NCI-H187 (cell line): ENCODE results near the gene OR1S1.
"Not testable (repeated sequence)": the region's sequence is repeated elsewhere in the genome, so short reads cannot be mapped to it uniquely, and the experiment has no call there.

Experiments used
- DNase-seq, 2 experiments: peaks; one replicate each; lab custom pipeline; 2025; lab: John Stamatoyannopoulos, UW

OR1S1 gene

DNA sequence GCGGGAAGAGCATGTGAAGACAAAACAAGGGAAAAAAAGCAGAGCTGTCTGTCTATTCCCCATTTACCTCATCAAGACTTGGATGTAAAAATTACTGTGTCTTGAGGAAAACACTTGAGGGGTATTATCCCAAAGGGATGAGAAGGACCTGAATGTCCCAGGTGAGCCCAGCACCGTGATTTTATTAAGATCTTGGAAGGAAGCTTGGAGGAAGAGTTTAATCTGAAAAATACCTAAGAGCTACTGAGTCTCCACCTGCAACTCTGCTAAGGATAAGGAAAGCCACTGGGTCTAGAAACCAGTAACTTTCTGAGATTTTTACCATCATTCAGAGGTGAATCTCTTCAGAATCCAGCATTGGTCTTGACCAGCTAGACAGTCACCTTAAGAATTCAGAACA is at the start of gene OR1S1:
Gene OR1S1 (plus strand): TSS at position 301 of the 400 bp plus-strand sequence.
- DNase-seq = not testable (repeated sequence)

GRCh38 chr11:58164389-58164788 is 48.1 kb upstream of the OR1S1 start:
- DNase-seq = no peak

DNA sequence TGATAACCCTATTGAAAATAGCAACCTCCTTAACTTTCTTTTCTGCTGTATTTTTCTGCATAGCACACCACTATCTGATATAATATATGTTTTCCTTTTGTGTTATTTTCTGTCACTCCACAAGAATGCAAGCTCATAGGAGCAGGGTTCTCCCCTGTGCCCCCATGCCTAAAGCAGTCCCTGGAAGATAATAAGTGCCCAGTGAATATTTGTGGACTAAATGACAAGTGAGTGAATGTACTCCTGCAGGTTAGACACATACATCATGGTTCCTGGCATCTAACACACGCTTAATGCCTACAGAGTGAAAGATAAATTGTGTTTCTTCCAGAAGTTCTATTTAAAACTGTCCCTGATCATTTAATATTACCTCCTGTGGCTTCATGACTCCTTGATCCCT is 47.5 kb upstream of the OR1S1 start:
- no peak for DNase-seq

- no peak for DNase-seq
Measured at GRCh38 chr11:58165504-58166106, 46.9 kb upstream of the OR1S1 start.

GRCh38 chr11:58177409-58178054 is 35.0 kb upstream of the OR1S1 start:
- no peak for DNase-seq

GRCh38 chr11:58178444-58178843 is 34.1 kb upstream of the OR1S1 start:
- DNase-seq = no peak

GRCh38 chr11:58179648-58180047 is 32.9 kb upstream of the OR1S1 start:
- no peak for DNase-seq

DNA sequence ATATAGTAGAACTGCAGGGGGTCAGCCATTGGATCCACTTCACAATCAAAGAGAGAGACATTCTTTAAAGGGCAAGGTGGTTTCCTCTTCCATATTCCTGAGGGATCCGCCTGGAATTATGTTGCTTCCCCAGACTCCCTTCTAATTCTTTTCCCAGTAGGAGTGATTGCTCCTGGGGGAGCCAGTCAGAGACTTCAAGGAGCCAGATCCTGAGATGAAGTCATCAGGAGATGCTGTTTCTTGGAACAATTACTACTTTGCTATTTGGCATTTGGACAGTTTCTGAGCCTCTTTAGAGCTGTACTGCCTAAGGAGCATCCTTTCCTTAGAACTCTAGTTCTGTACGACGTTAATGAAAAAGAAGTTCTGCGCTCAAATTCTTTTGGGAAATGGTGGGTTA is 25.6 kb upstream of the OR1S1 start:
- no peak for DNase-seq

DNA sequence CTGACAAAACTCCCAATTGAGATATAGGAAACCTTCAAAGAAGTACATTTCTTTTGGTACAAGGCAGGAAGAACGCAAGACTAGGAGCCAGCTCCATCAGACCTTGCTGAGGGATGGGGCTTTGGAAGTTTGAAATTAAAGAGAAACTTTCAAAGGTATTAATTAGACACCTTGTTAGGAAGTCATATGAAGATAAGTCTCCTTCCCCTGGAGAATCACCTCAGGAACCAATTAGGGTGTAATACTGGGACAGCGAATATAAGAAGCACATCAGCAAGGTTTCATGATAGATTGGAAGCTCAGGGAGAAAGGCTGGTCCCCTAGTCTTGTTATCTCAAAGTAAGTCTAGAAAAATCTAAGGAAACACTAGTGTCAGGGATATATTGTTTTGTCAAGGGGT is 23.8 kb upstream of the OR1S1 start, which contains the start of gene OR9Q2:
Gene OR9Q2 (plus strand): TSS at position 301 of the 400 bp plus-strand sequence. CDS start 1,421 bp downstream, outside the sequence.
- DNase-seq = no peak

DNA sequence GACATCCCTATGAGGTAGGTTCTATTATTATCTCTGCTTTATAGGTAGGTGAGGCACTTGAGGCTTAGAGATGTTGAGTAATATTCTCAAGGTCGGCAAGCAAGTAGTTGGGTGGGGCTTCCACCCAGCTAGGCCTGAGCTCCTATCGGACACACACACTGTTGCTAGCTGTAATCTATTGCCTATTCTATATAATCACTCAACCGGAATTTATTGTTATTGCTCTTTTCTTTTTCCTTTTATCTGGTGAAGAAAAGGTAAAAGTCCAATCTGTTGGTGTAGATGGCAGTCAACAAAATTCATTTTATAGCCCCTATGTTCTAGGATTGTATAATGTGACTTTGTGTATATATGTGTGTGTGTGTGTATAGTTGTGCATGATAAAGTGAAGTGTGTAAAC is 20.3 kb upstream of the OR1S1 start:
- no peak for DNase-seq

DNA sequence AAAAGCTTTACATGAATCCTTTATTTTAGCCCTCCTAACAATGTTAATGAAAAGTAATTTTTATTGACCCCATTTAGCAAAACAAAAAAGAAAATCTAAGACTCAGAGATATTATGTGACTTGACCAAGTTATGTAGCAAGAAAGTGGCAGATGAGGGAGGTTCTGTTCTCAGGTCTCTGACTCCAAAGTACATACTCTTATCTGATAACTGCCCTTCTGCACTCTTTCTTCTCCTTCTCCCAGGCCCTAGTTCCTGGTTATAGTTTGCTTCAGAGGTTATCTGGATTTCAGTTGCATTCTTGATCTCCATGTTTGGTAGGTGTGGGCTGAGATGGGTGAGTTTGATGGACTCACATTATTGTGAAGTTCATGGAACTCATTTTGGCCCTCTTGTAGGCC is 19.1 kb upstream of the OR1S1 start:
- no peak for DNase-seq

DNA sequence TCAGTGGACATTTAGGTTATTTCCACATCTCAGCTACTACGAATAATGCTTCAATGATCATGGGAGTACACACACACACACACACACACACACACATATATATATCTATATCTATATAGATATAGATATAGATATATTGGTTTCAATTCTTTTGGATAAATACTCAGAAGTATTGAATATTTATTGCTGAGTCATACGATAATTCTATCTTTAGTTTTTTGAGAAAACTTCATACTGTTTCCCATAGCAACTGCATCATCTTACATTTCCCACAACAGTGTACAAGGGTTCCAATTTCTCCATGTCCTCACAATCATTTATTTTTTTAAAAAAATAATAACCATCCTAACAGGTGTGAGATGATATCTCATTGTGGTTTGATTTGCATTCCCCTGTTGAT is 16.6 kb upstream of the OR1S1 start:
- DNase-seq = no peak

- no peak for DNase-seq
Measured at GRCh38 chr11:58199271-58199670, 13.2 kb upstream of the OR1S1 start.

DNA sequence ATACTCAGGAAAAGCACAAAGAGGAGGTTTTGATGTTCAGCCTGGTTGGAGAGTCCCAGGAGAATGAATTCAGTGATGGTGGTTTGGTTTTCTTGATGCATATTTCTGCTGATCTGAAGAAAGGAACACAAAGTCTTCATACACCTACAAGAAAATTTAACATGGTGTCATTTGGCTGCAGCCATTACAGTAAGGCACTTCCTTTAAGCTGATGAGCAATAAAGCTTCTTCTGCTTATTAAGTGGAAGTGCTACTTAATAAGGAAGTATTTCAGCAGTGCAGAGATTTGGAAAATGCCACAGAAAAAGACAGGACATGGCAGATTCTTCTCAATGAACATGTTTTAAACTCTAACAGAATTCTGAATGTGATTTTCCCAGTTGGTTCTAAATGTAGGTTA is 8.5 kb upstream of the OR1S1 start, which contains the start of gene OR1S2:
Gene OR1S2 (minus strand): TSS at position 101 of the 400 bp plus-strand sequence. CDS start 0 bp downstream, at position 101.
- no peak for DNase-seq

GRCh38 chr11:58216476-58216875 is 4.0 kb downstream of the OR1S1 start:
- no peak for DNase-seq

DNA sequence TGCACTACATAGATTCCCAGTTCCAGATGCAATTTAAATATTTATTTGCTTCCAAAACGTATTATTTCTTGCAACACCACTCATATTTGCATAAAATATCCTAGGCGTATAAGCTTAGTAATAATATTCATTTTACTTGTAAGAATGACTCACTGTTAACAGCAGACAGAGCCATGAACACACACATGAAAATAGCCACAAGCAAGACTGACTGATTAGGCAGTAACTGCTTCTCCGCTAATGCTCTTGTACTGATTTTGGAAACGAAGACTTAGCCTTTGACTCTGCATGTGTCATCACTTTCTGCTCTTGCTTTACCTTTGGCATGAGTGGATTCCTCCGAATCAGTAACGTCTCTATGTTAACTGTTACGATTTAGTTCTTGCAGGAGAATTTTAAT is 10.2 kb downstream of the OR1S1 start:
- no peak for DNase-seq

- no peak for DNase-seq
Measured at GRCh38 chr11:58227956-58228615, 15.6 kb downstream of the OR1S1 start.

DNA sequence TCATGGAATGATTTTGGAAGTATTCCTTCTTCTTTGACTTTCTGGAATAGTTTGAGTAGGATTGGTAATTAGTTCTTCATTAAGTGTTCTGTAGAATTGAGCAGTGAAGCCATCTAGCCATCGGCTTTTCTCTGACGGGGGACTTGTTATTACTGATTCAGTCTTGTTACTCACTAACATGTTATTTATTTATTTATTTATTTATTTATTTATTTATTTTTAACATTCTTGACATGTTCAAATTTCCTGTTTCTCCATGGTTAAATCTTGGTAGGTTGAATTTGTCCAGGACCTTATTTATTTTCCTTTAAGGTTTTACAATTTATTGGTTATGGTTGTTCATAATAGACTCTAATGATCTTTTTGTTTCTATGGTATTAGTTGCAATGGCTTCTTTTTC is 31.4 kb downstream of the OR1S1 start:
- no peak for DNase-seq

- no peak for DNase-seq
Measured at GRCh38 chr11:58254936-58255335, 42.4 kb downstream of the OR1S1 start.

- no peak for DNase-seq
Measured at GRCh38 chr11:58259983-58260382, 47.5 kb downstream of the OR1S1 start.
